IMR-90 (cell line): ENCODE data around the gene NKX1-1. TPM values are rescaled to one million over a fixed set of nuclear protein-coding genes. Genes with fewer than 3 reads are reported as not detected.

Experiments
- ATAC-seq: fragments of 200-7000 bp; cut with Tn5 transposase; 2 replicates; pipeline ENCODE4 v1.9.1; 2020; ENCODE audit warnings: low read depth, mild to moderate bottlenecking, moderate library complexity
- BruUV-seq: library from RNA; stranded (reverse); fragments of 400-500 nt; replicated peaks from 2 replicates; lab custom pipeline; 2021; lab: Mats Ljungman, UMichigan
- CTCF ChIA-PET: fragments of 300-600 bp; formaldehyde crosslinking; extraction: SDS; loops from one replicate; lab custom pipeline; 2021; ENCODE audit warnings: antibody characterized with exemption; lab: Yijun Ruan, JAX
- POLR2A ChIA-PET: fragments of 300-600 bp; sonication (Branson Sonifier 250); formaldehyde crosslinking; loops from one replicate; lab custom pipeline; 2022; ENCODE audit warnings: antibody characterized with exemption; ENCODE audit not compliant: unreplicated experiment; lab: Charles Lee
- DNase-seq: peaks from one replicate; pipeline ENCODE4 v3.0.0; 2013
- H2AFZ ChIP-seq: replicated peaks from 2 replicates; pipeline ENCODE3; 2013; ENCODE audit warnings: low read length, mild to moderate bottlenecking; ENCODE audit not compliant: poor library complexity
- H2AK5ac ChIP-seq: 2 replicates; pipeline ENCODE4 v1.6.1; 2013; ENCODE audit warnings: low read depth, low read length, inconsistent platforms
- H2AK9ac ChIP-seq: replicated peaks from 2 replicates; pipeline ENCODE3; 2013; ENCODE audit warnings: mild to moderate bottlenecking, low read depth, low read length, moderate library complexity; ENCODE audit not compliant: poor library complexity
- H2BK120ac ChIP-seq: 2 replicates; pipeline ENCODE4 v1.6.1; 2013; ENCODE audit warnings: low read depth, low read length, inconsistent platforms
- H2BK15ac ChIP-seq: 3 replicates; pipeline ENCODE4 v1.6.1; 2013; ENCODE audit warnings: low read depth, low read length, inconsistent platforms
- H2BK20ac ChIP-seq: 2 replicates; pipeline ENCODE4 v1.6.1; 2013; ENCODE audit warnings: low read depth, mild to moderate bottlenecking, inconsistent platforms, low read length, moderate library complexity
- H2BK5ac ChIP-seq: 2 replicates; pipeline ENCODE4 v1.6.1; 2013; ENCODE audit warnings: mild to moderate bottlenecking, low read depth, low read length, inconsistent platforms; ENCODE audit not compliant: poor library complexity, severe bottlenecking
- H3K14ac ChIP-seq: replicated peaks from 2 replicates; pipeline ENCODE4 v1.6.1; 2013; ENCODE audit warnings: low read depth, low read length, inconsistent platforms
- H3K18ac ChIP-seq: 2 replicates; pipeline ENCODE4 v1.6.1; 2013; ENCODE audit warnings: low read depth, low read length, control low read depth
- H3K23ac ChIP-seq: 2 replicates; pipeline ENCODE4 v1.6.1; 2013; ENCODE audit warnings: low read depth, low read length, inconsistent platforms
- H3K27ac ChIP-seq: 2 replicates; pipeline ENCODE4 v1.5.1; 2013; ENCODE audit warnings: mild to moderate bottlenecking, control low read depth, low read length; ENCODE audit not compliant: insufficient read depth
- H3K27me3 ChIP-seq: 2 replicates; pipeline ENCODE4 v1.6.1; 2013; ENCODE audit warnings: low read length; ENCODE audit not compliant: control insufficient read depth, insufficient read depth
- H3K36me3 ChIP-seq: 2 replicates; pipeline ENCODE4 v1.6.1; 2013; ENCODE audit warnings: low read length, mixed read lengths; ENCODE audit not compliant: control insufficient read depth, insufficient read depth
- H3K4ac ChIP-seq: 2 replicates; pipeline ENCODE4 v1.6.1; 2013; ENCODE audit warnings: low read depth, low read length, inconsistent platforms
- H3K4me1 ChIP-seq: 2 replicates; pipeline ENCODE4 v1.6.1; 2013; ENCODE audit warnings: low read length, mixed read lengths; ENCODE audit not compliant: control insufficient read depth, insufficient read depth
- H3K4me2 ChIP-seq: 2 replicates; pipeline ENCODE4 v1.6.1; 2013; ENCODE audit warnings: low read depth, mild to moderate bottlenecking, control low read depth, low read length, moderate library complexity
- H3K4me3 ChIP-seq: 2 replicates; pipeline ENCODE4 v1.5.1; 2013; ENCODE audit warnings: low read depth, mild to moderate bottlenecking, control low read depth, low read length, moderate library complexity; ENCODE audit not compliant: insufficient read depth
- H3K56ac ChIP-seq: 2 replicates; pipeline ENCODE4 v1.6.1; 2013; ENCODE audit warnings: low read length, inconsistent platforms; ENCODE audit not compliant: insufficient read depth; ENCODE audit errors: extremely low read depth
- H3K79me1 ChIP-seq, 2 experiments: 2 replicates each; pipeline ENCODE4 v1.6.1; 2013; ENCODE audit warnings: low read length in 2 of 2, inconsistent platforms in 1 of 2, low read depth in 1 of 2
- H3K9ac ChIP-seq: 2 replicates; pipeline ENCODE4 v1.6.1; 2013; ENCODE audit warnings: low read depth, low read length, control low read depth
- H3K9me1 ChIP-seq: 2 replicates; pipeline ENCODE4 v1.6.1; 2013; ENCODE audit warnings: low read length, inconsistent platforms; ENCODE audit not compliant: insufficient read depth
- H3K9me3 ChIP-seq: 2 replicates; pipeline ENCODE4 v1.6.1; 2013; ENCODE audit warnings: low read length; ENCODE audit not compliant: control insufficient read depth, insufficient read depth
- H4K20me1 ChIP-seq: 2 replicates; pipeline ENCODE4 v1.6.1; 2013; ENCODE audit warnings: low read length, inconsistent platforms; ENCODE audit not compliant: insufficient read depth
- H4K5ac ChIP-seq: 2 replicates; pipeline ENCODE4 v1.6.1; 2013; ENCODE audit warnings: mild to moderate bottlenecking, low read depth, low read length, control low read depth
- H4K8ac ChIP-seq, 2 experiments: 2 replicates each; pipeline ENCODE4 v1.6.1; 2013; ENCODE audit warnings: low read depth in 2 of 2, low read length in 2 of 2, control low read depth in 1 of 2, inconsistent platforms in 1 of 2
- H4K91ac ChIP-seq: 2 replicates; pipeline ENCODE4 v1.6.1; 2013; ENCODE audit warnings: low read depth, low read length, inconsistent platforms; ENCODE audit not compliant: insufficient read depth
- CEBPB ChIP-seq: IDR thresholded peaks from 2 replicates; pipeline ENCODE4 v1.6.1; 2012; ENCODE audit warnings: low read depth, low read length, improper control_type of control experiment
- FOS ChIP-seq: fragments of 150-350 bp; IDR thresholded peaks from 2 replicates; pipeline ENCODE4 v1.6.1; 2016; ENCODE audit warnings: low read depth, low read length
- MAFK ChIP-seq: IDR thresholded peaks from 2 replicates; pipeline ENCODE4 v1.6.1; 2012; ENCODE audit warnings: low read depth, low read length, improper control_type of control experiment
- MXI1 ChIP-seq: IDR thresholded peaks from 2 replicates; pipeline ENCODE4 v1.6.1; 2012; ENCODE audit warnings: low read depth, mild to moderate bottlenecking, low read length, moderate library complexity, borderline replicate concordance
- NFE2L2 ChIP-seq: fragments of 150-350 bp; IDR thresholded peaks from 2 replicates; pipeline ENCODE4 v1.6.1; 2016; ENCODE audit warnings: low read depth, mild to moderate bottlenecking, low read length
- WGBS, 2 experiments: methylation state at CpG; one replicate each; pipeline versions ENCODE4 v1.1.5 to v1.1.7; 2013; ENCODE audit warnings: missing lambda C conversion rate in 2 of 2; ENCODE audit not compliant: insufficient read length in 1 of 2; ENCODE audit errors: extremely low coverage in 2 of 2; 5-methylcytosine and 5-hydroxymethylcytosine counted together
- dilution Hi-C: fragments of 300-500 bp; cut with HindIII; formaldehyde crosslinking; loops from one replicate; pipeline ENCODE4 v1.14.3; 2018; ENCODE audit warnings: low sequenced_read_pairs; ENCODE audit not compliant: unreplicated experiment
- in situ Hi-C: fragments of 300-500 bp; cut with MboI; formaldehyde crosslinking; loops from 3 replicates; pipeline ENCODE4 v1.14.3; 2019; ENCODE audit warnings: low sequenced_read_pairs, inconsistent platforms, mixed read lengths
- intact Hi-C: fragments of 100-400 bp; cut with micrococcal nuclease; formaldehyde crosslinking; loops from 2 replicates; pipeline ENCODE4 v1.10.0; 2022
- polyA plus RNA-seq, 3 experiments: library from polyadenylated mRNA; depleted of rRNA; stranded (reverse); fragments of >200 nt; gene quantifications; 2 replicates each; pipeline ENCODE4 v1.2.3, GENCODE V29; 2012; ENCODE audit warnings: low replicate concordance in 1 of 3
- total RNA-seq: library from RNA; depleted of rRNA; stranded (reverse); fragments of >200 nt; gene quantifications from 2 replicates; pipeline ENCODE4 v1.2.3, GENCODE V29; 2012

NKX1-1 gene
- total and polyA plus RNA-seq, 2 of the 4 experiments (the other 2 are of a cell fraction): not detected

- Histone ChIP-seq H3K14ac (no peak overlapping the region), H3K27ac (no peak overlapping the region), H3K9me1 (no peaks in the 10 kb centered on the region), H3K56ac (no peak overlapping the region), H3K9ac (no peak overlapping the region), H2BK120ac (no peak overlapping the region), H3K23ac (no peak overlapping the region), H4K91ac (no peak overlapping the region), H4K20me1 (no peaks in the 10 kb centered on the region), H4K5ac (no peak overlapping the region), H2BK5ac (no peak overlapping the region), H2AFZ (no peak overlapping the region), H2BK15ac (no peak overlapping the region), H3K79me1 (no peaks in the 10 kb centered on the region), H2AK5ac (no peak overlapping the region), H3K4me3 (no peak overlapping the region), H3K27me3 (peaks cover 84% of the 10 kb centered on the region), H4K8ac (no peak overlapping the region), H3K18ac (no peak overlapping the region), H2BK20ac (no peak overlapping the region), H2AK9ac (no peak overlapping the region), H3K4ac (no peak overlapping the region), H3K4me2 (no peak overlapping the region), H3K4me1 (no peaks in the 10 kb centered on the region), H3K9me3 (peaks cover 4% of the 10 kb centered on the region), H3K36me3 (no peaks in the 10 kb centered on the region)
- no TSS peak for BruUV-seq
- no peak for TF ChIP-seq MXI1
- no peak for TF ChIP-seq MAFK
- TF ChIP-seq NFE2L2: no peak
- no peak for TF ChIP-seq FOS
- no peak for TF ChIP-seq CEBPB
- ATAC-seq (no peak), DNase-seq (no peak)
- 2% methylated on average over 62 of the region's 107 CpGs; no CpG with 5 or more reads in 1 of the 2 experiments for WGBS, 2 experiments
- in situ Hi-C loops: no loop called here
- intact Hi-C loops: no loop called here
- ChIA-PET POLR2A (no interaction called here), CTCF (no interaction called here)
- dilution Hi-C loops: no loop called here
Observed at GRCh38 chr4:1403591-1404572, 2.4 kb downstream of the NKX1-1 start.
